GM19193 (cell line): ENCODE results near the gene ANGPTL4.

Experiments
- POLR2A ChIP-seq: IDR thresholded peaks from 4 replicates; pipeline ENCODE4 v1.6.1; 2011; ENCODE audit not compliant: insufficient read depth, insufficient read length; ENCODE audit errors: extremely low read depth

The ANGPTL4 gene

DNA sequence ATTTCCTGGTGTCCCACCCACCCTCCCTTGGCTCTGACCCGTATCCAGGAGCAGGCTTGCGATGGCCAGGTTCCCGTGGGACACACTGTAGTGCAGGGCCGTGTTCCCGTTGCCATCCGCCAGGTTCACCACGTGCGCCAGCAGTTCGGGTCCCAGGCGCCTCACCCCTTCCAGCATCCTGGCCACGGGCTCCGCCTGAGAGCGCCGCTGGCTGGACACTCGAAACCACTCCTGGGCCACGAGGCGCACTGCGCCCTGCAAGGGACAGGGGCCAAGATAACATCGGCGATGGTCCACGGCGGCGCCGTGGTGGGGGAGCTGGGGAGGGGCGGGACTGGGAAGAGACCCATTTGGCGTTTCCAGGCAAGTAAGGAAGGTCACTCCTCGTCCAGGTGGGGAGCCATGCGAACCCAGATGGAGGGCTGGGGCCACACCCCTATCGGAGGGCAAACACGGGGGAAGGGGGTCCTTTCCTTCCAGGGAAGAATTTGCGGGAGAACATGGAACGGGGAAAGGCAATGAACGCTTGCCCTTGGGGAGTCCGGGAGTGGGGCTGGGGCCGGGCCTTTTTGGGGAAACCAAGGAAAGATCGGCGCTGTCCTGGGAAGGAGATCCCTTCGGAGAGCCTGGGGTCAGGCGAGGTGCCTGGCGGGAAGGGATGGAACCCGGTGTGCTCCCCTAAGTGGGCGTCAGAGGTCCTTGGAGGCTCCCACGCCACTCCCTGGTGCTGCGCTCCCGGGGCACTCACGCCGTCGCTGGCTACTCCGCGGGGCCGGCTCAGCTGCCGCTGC lies 30.8 kb upstream of the ANGPTL4 start:
- TF ChIP-seq POLR2A, result no peak

DNA sequence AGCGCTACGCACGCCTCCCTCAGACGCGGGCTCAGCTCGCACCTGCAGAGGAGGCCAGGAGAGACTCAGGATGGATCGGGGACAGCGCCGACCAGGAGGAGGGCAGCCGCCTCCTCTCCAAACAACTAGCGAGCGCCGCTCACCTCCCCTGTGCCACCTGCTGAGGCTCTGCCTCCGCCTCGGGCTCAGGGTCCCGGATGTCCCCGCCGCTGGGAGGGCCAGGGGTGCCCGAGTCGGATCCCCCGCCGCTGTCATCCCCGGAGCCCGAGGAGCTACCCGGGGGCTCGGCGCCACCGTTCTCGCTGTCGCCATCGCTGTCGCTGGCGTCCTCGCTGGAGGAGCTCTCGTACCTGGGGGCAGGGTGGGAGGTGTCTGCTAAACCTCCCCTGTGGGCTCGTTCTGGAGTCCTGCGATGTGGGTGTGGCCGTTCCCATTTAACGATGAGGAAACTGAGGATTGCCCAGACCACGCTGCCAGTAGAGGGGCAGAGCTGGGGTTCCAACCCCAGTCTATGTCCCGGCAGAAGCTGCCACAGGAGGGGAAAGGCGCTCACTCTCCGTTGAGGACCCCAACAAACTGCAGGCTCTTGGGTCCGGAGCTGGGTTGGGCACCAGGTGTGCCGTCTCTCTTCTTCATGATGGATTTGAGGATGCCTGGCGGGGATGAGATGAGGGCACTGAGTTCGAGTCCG lies 30.0 kb upstream of the ANGPTL4 start:
- TF ChIP-seq POLR2A, result no peak

DNA sequence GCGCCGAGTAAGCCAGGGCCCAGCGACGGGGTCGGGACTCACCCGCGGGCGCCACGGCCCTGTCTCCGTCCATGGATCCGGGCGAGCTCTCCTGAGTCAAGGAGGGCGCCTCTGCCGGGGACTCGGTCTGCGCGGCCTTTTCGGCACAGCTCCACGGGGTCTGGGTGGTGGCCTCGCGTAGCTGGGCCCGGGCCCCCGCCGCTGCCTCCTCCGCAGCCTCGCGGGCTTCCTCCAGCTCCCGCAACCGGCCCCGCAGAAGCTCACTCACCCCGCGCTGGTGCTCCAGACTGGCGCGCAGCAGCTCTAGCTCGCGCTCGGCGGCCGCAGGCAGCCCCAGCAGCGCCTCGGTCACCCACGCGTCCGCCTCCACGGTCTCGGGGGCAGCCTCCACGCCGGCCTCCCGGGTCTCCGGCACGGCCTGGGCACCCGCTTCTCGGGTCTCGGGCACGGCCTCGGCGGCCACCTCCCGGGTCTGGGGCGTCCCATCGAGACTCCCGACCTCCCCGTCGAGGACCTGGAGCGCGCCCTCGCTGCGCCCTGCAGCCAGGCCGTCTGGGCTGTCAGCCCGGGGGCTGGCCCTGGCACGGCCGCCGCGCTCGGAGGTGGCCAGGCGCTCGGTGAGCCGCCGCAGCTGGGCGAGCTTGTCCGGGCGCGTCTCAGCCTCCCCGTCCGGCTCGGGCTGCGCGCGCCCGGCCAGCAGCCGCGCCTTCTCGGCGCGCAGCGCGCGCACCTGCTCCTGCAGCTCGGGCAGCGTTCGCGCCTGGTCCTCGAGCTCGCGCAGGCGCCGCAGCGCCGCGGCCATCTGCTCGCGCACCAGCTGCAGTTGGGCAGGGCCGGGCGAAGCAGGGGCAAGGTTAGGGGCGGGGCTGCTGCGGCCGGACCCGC lies 29.3 kb upstream of the ANGPTL4 start:
- no peak for TF ChIP-seq POLR2A

DNA sequence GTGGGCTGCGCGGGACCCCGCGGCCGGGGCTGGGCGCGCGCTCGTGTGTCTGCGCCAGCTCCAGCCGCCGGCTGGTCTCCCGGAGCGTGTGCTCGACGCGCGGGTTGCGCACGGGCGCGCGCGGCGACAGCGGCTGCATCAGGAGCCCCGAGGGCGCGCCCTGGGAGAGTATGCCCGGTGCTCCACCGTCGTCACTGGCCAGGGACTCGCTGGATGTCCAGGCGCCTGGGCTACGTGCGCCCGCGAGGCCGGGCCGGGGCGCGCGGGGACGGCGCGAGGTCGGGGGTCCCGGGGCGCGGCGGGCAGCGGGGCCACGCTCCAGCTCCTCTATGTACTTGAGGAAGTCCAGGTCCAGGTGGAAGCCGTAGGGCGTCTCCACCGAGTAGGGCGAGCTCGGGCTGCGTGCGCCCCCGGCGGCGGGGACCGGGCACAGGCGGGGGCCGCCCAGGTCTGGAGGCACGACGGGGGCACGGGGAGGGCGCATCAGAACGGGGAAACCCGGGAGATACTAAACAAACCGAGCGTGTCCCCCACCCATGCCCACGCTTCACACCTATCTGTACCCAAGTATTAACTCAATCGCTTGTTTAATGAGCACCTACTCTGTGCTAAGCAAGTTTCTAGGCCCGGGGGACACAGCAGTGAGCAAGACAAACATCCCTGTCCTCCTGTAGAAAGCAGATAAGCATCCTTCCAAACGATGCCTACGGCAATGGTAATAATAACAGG lies 28.4 kb upstream of the ANGPTL4 start:
- TF ChIP-seq POLR2A, result no peak

DNA sequence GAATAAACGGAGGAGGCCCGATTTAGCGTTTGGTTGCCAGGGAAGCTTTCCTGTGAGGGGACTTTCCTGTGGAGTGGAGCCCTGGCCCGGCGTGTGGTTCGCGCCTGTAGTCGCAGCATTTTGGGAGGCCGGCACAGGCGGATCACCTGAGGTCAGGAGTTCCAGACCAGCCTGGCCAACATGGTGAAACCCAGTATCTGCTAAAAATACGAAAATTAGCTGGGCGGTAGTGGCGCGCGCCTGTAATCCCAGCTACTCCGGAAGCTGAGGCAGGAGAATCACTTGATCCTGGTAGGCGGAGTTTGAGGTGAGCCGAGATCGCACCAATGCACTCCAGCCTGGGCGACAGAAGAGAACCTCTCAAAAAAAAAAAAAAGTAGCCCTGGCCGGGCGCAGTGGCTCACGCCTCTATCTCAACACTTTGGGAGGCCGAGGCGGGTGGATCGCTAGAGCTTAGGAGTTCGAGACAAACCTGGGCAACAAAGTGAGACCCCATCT lies 27.8 kb upstream of the ANGPTL4 start:
- no peak for TF ChIP-seq POLR2A

DNA sequence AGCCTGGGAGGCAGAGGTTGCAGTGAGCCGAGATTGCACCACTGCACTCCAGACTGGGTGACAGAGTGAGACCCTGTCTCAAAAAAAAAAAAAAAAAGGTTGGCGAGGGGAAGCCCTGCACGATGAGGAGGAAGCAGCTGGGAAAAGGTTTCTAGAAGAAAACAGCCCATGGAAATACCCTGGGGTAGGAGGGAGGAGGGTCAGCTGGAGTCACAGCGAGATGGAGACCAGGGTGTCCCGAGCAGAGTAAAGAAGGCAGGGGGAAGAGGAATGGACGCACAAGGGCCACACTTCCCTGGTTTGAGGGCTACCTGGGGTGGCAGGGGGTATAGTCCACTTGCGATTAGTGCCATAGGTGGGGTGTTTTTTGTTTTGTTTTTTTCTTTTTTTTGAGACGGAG lies 27.3 kb upstream of the ANGPTL4 start:
- TF ChIP-seq POLR2A, result no peak

DNA sequence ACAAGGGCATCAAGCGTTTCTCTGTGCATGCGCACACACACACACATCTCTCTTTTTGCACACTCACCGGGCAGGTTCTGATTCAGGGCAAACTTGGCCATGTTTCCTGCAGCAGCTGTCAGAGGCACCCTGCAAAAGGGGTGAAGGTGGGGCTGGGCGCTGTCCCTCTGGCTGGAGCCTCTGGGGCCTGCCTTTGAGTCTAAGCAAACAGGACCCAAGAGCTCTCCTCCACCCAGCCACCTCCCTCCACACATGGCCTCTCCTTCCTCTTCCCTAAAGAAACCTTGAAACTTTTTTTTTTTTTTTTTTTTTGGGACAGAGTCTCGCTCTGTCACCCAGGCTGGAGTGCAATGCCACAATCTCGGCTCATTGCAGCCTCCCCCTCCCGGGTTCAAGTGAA lies 26.2 kb upstream of the ANGPTL4 start:
- no peak for TF ChIP-seq POLR2A

DNA sequence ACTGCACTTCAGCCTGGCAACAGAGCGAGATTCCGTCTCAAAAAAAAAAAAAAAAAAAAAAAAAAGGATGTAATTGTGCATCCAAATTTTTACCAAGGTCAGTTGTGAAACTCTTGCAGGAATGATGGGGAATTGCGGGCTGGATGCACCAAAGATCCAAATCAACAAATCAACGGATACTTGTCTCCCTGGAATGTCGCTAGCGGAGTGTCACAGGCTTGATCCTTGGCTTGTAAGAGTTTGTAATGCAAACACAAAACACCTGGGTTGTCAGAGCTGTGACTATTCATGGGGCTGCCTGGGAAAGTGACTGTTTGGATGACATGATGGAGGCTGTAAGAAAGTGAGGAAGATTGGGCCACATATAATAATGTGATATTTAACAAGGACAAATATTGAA lies 25.1 kb upstream of the ANGPTL4 start:
- TF ChIP-seq POLR2A, result no peak

DNA sequence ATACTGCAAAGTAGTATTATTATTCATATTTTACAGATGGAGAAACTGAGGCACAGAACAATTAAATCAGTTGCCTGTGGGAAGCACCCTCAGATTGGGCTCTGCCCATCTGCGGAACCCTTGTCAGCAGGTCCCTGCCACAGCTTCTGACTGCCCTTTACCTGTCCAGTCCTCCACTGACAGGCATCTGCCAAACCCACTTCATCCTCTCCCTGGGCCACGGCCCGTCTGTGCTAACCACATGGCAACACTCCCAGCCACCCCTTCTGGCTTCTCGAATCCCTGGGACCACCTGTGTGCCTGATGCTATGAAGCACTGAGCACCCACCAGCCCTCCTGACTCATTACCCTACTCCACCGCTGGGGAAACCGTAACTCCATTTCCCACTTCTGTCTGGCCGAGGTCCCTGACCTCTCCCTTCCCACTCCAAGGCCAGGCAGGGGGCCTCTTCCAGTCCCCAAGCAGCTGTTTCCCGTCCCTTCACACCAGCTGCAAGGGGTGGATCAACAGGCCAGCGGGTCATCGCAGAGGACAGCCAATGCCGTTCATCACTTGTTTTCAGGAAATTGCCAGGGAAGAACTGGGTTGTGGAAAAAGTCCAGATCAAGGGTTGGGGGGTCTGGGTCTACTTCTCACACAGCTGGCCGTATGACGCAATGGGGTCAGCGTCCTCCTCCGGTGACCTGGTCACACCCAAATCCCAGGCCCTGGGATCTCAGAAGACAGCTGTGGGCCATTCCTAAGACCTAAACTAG lies 23.4 kb upstream of the ANGPTL4 start:
- TF ChIP-seq POLR2A, result no peak

DNA sequence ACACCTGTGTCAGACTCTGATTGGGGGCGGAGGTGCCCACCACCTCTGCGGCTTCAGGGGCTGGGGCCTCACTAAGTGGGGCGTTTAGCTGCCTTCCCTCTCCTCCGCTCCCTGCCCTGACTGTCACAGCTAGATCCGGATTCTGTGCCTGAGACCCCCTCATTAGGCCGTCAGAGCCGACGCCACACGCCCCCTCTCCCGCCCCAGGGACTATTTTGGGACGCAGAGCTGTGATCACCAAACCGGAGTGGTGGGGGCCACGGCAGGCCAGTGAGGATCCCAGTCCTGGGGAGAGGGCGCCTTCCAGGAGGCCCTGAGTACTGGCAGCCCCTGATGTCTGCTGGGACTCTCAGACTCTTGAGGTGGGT lies 21.7 kb upstream of the ANGPTL4 start:
- no peak for TF ChIP-seq POLR2A

DNA sequence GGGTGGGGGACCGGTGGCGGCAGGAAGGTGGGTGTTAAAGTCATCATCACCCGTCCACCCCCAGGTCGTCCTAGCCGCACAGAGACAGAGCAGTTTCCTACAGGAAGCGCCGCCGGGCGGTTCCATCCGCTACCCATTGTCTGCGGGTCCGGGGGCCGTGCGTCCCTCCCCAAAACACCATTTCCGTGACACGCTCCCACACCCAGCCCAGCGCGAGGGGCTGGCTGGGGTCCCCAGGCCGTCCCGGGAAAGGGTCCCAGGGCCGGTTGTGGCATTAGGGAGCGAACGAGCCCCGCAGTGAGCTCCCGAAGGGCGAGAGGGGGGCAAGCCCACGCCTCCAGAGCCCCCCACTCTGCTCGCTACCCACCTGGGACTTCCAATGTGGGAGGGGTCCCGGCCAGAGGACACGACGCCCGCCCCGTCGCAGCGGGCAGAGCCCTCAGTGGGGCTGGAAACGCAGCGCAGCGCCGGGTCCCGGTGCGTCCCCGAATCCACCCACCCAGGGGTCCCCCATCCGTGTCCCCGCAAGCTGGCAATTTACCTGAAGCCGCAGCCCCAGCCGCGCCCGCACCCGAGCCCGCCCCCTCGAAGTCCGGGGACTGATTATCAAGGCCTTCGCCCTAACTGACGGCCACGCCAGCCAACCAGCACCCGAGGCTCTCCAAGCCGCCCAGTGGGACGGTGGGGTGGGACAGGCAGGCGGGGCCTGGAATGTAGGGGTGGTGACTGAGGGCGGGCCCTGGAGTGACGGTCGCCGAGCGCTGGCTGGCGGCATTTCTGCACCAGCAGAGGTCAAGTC lies 21.1 kb upstream of the ANGPTL4 start, which contains the start of gene KANK3:
Gene KANK3, minus strand, starts transcription at position 579 of the 799 bp plus-strand sequence. CDS start 5,434 bp downstream, outside the sequence.
- no peak for TF ChIP-seq POLR2A

DNA sequence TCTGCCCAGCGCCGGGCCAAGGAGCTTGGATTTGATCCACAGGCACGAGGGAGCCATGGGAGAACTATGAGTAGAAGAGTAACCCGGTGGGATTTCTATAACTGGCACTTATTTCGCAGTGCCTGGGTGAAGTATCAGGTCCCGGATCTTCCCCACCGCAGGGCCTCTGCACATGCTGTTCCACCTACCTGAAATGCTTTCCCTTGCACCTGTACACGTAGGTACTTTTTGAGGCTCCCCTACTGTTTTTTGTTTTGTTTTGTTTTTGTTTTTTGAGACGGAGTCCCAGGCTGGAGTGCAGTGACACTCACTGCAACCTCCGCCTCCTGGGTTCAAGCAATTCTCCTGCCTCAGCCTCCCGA lies 20.5 kb upstream of the ANGPTL4 start:
- no peak for TF ChIP-seq POLR2A
